GM13976 (cell line): ENCODE data around the gene GTPBP6.

ENCODE experiments used
- DNase-seq: peaks from one replicate; pipeline ENCODE4 v3.0.0; 2012; ENCODE audit warnings: low spot score
- in situ Hi-C: fragments of 300-500 bp; cut with MboI; formaldehyde crosslinking; loops from one replicate; pipeline ENCODE4 v1.12.0; 2022; ENCODE audit warnings: low sequenced_read_pairs, mixed read lengths, inconsistent platforms; ENCODE audit not compliant: unreplicated experiment
- TF ChIP-seq, protein P1 (sequence below): IDR thresholded peaks from 2 replicates; pipeline ENCODE4 v1.5.1; 2012; ENCODE audit warnings: borderline replicate concordance, mild to moderate bottlenecking; ENCODE audit not compliant: insufficient read depth; ENCODE audit errors: extremely low read depth, missing control alignments, control extremely low read depth

Gene GTPBP6, protein sequence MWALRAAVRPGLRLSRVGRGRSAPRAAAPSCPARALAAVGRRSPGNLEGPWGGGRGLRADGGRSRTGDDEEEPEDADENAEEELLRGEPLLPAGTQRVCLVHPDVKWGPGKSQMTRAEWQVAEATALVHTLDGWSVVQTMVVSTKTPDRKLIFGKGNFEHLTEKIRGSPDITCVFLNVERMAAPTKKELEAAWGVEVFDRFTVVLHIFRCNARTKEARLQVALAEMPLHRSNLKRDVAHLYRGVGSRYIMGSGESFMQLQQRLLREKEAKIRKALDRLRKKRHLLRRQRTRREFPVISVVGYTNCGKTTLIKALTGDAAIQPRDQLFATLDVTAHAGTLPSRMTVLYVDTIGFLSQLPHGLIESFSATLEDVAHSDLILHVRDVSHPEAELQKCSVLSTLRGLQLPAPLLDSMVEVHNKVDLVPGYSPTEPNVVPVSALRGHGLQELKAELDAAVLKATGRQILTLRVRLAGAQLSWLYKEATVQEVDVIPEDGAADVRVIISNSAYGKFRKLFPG

DNA sequence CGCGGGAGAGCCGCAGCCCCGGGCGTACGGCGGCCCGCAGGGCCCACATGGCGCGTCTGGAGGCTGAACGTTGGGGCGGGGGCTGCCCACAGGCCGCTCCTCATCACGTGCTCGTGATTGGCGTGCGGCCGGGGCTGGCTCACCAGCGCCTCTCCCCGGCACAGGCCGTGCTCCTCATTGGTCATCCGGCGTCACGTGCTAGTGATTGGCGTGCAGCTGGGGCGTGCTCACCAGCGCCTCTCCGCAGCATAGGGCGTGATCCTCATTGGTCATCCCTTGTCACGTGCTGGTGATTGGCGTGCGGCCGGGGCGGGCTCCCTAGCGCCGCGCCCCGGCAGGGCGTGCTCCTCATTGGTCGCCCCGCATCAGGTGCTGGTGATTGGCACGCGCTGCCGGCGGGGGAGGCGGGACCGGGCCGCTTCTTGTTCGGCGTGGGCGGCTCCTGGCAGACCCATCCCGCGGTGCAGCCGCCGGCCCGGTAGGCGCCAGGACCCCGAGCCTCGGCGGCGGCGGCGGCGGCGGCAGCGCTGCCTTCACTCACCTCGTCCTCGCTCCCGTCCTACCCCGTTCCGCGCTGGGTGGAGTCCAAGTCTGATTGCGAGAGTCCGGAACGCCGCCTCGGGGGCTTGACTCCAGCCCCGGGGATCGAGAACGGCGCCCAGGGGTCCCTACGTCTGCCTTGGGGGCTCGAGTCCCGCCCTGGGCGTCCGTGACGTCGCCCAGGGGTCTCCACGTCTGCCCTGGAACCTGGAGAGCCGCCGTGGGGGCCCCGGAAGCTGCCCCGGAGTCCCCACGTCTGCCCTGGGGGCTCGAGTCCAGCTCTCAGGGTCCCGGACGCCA, at the start of gene GTPBP6:
Gene GTPBP6, minus strand, starts transcription at position 58 of the 840 bp plus-strand sequence. Its CDS starts 9 bp downstream, at position 49.
- DNase-seq, result peak; percentile 95
- in situ Hi-C loops, result no loop called here
- TF ChIP-seq, protein P1, sequence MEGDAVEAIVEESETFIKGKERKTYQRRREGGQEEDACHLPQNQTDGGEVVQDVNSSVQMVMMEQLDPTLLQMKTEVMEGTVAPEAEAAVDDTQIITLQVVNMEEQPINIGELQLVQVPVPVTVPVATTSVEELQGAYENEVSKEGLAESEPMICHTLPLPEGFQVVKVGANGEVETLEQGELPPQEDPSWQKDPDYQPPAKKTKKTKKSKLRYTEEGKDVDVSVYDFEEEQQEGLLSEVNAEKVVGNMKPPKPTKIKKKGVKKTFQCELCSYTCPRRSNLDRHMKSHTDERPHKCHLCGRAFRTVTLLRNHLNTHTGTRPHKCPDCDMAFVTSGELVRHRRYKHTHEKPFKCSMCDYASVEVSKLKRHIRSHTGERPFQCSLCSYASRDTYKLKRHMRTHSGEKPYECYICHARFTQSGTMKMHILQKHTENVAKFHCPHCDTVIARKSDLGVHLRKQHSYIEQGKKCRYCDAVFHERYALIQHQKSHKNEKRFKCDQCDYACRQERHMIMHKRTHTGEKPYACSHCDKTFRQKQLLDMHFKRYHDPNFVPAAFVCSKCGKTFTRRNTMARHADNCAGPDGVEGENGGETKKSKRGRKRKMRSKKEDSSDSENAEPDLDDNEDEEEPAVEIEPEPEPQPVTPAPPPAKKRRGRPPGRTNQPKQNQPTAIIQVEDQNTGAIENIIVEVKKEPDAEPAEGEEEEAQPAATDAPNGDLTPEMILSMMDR, result no peak

DNA sequence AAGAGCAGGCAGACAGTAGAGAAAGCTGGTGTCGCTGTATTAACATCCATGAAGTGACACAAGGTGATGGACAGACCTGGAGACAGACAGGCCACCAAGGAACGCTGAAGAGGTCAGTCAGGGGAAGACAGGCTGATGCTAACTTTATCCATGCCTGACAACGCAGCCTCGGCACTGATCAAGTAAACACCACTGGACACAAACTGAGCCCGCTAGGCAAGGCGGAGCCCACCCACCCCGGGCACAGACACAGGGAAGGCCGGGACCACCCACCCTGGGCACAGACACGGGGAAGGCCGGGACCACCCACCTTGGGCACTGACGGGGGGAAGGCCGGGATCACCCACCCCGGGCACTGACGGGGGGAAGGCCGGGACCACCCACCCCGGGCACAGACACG, 49.3 kb upstream of the GTPBP6 start:
- TF ChIP-seq, protein P1, result no peak
- no peak for DNase-seq
- in situ Hi-C loops, result no loop called here

DNA sequence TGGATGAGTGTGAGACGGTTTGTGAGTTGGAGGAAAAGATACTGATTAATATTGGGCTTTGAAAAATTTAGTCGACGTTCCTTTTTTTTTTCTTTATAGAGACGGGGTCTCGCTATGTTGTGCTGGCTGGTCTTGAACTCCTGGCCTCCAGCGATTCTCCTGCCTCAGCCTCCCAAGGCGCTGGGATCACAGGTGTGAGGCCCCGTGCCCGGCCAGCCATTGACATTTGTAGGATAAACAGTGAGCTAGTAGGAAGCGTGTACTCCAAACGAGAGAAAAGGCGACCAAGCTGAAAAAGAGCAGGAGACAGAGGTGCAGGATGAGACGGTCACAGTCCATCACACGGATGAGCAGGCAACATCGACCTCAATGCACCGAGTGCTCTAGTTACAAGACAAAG, 48.8 kb upstream of the GTPBP6 start:
- TF ChIP-seq, protein P1, result no peak
- no peak for DNase-seq
- in situ Hi-C loops, result no loop called here

DNA sequence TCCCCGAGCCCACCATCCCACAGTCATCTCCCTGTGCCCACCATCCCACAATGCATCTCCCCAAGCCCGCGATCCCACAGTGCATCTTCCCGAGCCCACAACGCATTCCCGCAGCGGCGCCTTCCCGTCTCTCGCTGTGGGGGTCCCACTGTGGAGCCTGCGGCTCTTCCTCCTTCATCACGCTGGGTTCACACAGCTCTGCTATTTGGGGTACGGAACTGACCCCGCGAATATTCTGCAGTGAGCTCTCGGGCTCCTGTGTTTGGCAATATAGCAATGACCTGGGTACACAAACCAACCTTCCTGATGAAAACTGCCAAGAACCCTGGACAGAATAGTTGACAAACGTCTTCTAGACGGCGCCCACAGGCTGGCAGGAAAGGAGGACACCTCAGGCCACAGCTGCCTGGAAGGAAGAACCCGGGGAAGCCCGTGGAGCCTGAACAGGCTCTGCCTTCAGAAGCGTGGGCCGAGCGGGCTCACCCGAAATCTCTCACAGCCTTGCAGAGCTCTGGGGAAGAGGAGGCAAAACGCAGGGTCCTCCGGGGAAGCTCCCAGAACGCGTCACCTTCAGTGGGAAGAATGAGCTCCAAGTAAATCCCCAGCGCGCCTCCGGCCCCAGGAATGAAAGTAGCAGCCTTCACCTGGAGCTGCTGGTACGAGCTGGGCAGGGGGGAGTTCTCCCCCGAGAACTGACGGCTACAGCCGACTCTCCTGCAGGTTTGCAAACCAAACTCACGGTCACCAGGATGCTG, 45.2 kb upstream of the GTPBP6 start:
- DNase-seq, result no peak
- in situ Hi-C loops, result no loop called here
- TF ChIP-seq, protein P1, result no peak

DNA sequence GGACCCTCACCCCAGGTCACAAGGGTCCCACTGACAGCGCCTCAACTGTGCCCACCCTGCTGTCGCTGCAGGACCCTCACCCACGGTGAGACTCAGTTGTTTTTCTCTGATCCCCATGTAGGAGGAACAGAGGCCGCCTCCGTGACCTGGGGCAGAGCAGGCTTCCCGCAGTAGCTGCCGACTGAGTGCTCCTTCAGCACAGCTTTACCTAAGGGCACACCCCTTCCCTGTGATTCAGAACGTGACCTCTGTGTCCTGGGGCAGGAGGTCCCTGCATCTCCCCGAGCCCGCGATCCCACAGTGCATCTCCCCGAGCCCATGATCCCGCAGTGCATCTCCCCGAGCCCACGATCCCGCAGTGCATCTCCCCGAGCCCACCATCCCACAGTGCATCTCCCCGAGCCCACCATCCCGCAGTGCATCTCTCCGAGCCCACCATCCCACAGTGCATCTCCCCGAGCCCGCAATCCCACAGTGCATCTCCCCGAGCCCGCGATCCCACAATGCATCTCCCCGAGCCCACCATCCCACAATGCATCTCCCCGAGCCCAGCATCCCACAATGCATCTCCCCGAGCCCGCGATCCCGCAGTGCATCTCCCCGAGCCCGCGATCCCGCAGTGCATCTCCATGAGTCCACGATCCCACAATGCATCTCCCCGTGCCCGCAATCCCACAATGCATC, 44.5 kb upstream of the GTPBP6 start:
- in situ Hi-C loops, result no loop called here
- TF ChIP-seq, protein P1, result no peak
- DNase-seq, result no peak
